Naive thymus-derived CD8-positive, alpha-beta T cell (primary cell): Measurements from ENCODE around the gene PCDHA7. TPM values are rescaled to one million over a fixed set of nuclear protein-coding genes. Genes with fewer than 3 reads are reported as not detected.
A peak's percentile ranks its signal among the peaks of the same experiment; 100 is the strongest.
"Not testable (repeated sequence)": the region's sequence is repeated elsewhere in the genome, so short reads cannot be mapped to it uniquely, and the experiment has no call there.

Source experiments
- ATAC-seq, 2 donors: fragments of 150-1000 bp; cut with Tn5 transposase in 1 of 2; sonication (Bioruptor Pico), chemical (Tn5 transposase) in 1 of 2; 1 replicate in 1 of 2; 2 replicates in 1 of 2; pipeline ENCODE4 v1.10.0; 2021; ENCODE audit warnings: mild to moderate bottlenecking in 2 of 2, moderate library complexity in 2 of 2
- POLR2A ChIA-PET: fragments of 350-600 bp; sonication (Branson Sonifier 250); formaldehyde crosslinking; loops from one replicate; lab custom pipeline; 2021; ENCODE audit warnings: antibody characterized with exemption; lab: Charles Lee
- DNase-seq, 10 donors: peaks; one replicate each; pipeline versions ENCODE4 v3.0.0 to v3.0.0-alpha.2; 2020 to 2022
- H3K27ac Mint-ChIP-seq, 10 donors: one replicate each; pipeline ENCODE4 v1.8.0; 2020 to 2022; ENCODE audit warnings: mild to moderate bottlenecking in 10 of 10, mixed read lengths in 10 of 10, moderate library complexity in 4 of 10, inconsistent platforms in 1 of 10
- H3K27me3 Mint-ChIP-seq, 5 donors: one replicate each; pipeline ENCODE4 v1.8.0; 2021 to 2022; ENCODE audit warnings: mixed read lengths in 5 of 5
- H3K36me3 Mint-ChIP-seq, 3 donors: one replicate each; pipeline ENCODE4 v1.8.0; 2020 to 2022; ENCODE audit warnings: mixed read lengths in 3 of 3, mild to moderate bottlenecking in 2 of 3, inconsistent platforms in 1 of 3
- H3K4me1 Mint-ChIP-seq, 4 donors: one replicate each; pipeline ENCODE4 v1.8.0; 2021 to 2022; ENCODE audit warnings: mixed read lengths in 4 of 4
- H3K4me3 Mint-ChIP-seq, 10 donors: one replicate each; pipeline ENCODE4 v1.8.0; 2020 to 2022; ENCODE audit warnings: mild to moderate bottlenecking in 10 of 10, mixed read lengths in 10 of 10, moderate library complexity in 6 of 10, inconsistent platforms in 1 of 10
- H3K9me3 Mint-ChIP-seq, 9 donors: one replicate each; pipeline ENCODE4 v1.8.0; 2020 to 2022; ENCODE audit warnings: mixed read lengths in 9 of 9, mild to moderate bottlenecking in 3 of 9, inconsistent platforms in 1 of 9, moderate library complexity in 1 of 9
- polyA plus RNA-seq, 3 donors: library from polyadenylated mRNA; unstranded; fragments of 300-500 nt; fragmentation: Illumina TruSeq; gene quantifications; one replicate each; pipeline ENCODE4 v1.2.3, GENCODE V29; 2021
- total RNA-seq, 8 experiments: library from RNA in 2 of 8; stranded (reverse) in 2 of 8; gene quantifications; one replicate each; pipeline ENCODE4 v1.2.3 and lab custom pipeline; 2021 to 2026

The PCDHA7 gene
- total and polyA plus RNA-seq, 5 experiments from 2014 or later, result not detected

- H3K4me1 Mint-ChIP-seq, ATAC-seq, H3K27ac Mint-ChIP-seq, H3K4me3 Mint-ChIP-seq, POLR2A ChIA-PET, DNase-seq: not testable (repeated sequence)
- Mint-ChIP-seq H3K27me3 (peaks cover 38 to 70% (median 51%) of the 10 kb centered on the region in 5 donors), H3K9me3 (peaks cover 16 to 78% (median 35%) of the 10 kb centered on the region in 9 donors), H3K36me3 (peaks cover 21 to 60% (median 28%) of the 10 kb centered on the region in 3 donors)
These were observed 4.3 kb upstream of the PCDHA7 start for GRCh38 chr5:140829511-140830501.

GRCh38 chr5:140834439-140835008, 455 bp downstream of the PCDHA7 start:
- DNase-seq, result not testable (repeated sequence)

GRCh38 chr5:140835622-140836510, 1.8 kb downstream of the PCDHA7 start:
- Mint-ChIP-seq H3K27me3 (peaks cover 31 to 72% (median 44%) of the 10 kb centered on the region in 5 donors), H3K9me3 (peaks cover 0 to 67% (median 31%) of the 10 kb centered on the region in 9 donors), H3K4me3 (no peak overlapping the region), H3K36me3 (peaks cover 17 to 31% (median 23%) of the 10 kb centered on the region in 3 donors), H3K4me1 (no peaks in the 10 kb centered on the region), H3K27ac (no peak overlapping the region)
- DNase-seq (no peak), ATAC-seq (no peak)
- POLR2A ChIA-PET, result no interaction called here

More at GRCh38 chr5:140834439-140835008, 455 bp downstream of the PCDHA7 start:
- H3K4me3 Mint-ChIP-seq, H3K27ac Mint-ChIP-seq, POLR2A ChIA-PET, H3K4me1 Mint-ChIP-seq, ATAC-seq: not testable (repeated sequence)
- Mint-ChIP-seq H3K36me3 (peaks cover 16 to 27% (median 17%) of the 10 kb centered on the region in 3 donors), H3K27me3 (peaks cover 25 to 65% (median 38%) of the 10 kb centered on the region in 5 donors), H3K9me3 (peaks cover 0 to 60% (median 23%) of the 10 kb centered on the region in 9 donors)

- ATAC-seq (no peak), DNase-seq (no peak)
- POLR2A ChIA-PET, result no interaction called here
- Mint-ChIP-seq H3K4me1 (no peaks in the 10 kb centered on the region), H3K36me3 (peaks cover 10 to 22% (median 10%) of the 10 kb centered on the region in 3 donors), H3K9me3 (peaks cover 0 to 49% (median 18%) of the 10 kb centered on the region in 9 donors), H3K27me3 (peaks cover 13 to 38% (median 24%) of the 10 kb centered on the region in 5 donors), H3K4me3 (peak within 1 kb of the TSS in 1 of 10 donors; percentile 2), H3K27ac (peak within 1 kb of the TSS in 1 of 10 donors; percentile 53)
These were observed 7.2 kb downstream of the PCDHA7 start, which contains the start of gene PCDHA8 for GRCh38 chr5:140840978-140841962. TSS of gene PCDHA8 (plus strand) at chr5:140841187. CDS start at chr5:140841322, 135 bp downstream.

- Mint-ChIP-seq H3K36me3 (peaks cover 7 to 28% (median 19%) of the 10 kb centered on the region in 3 donors), H3K27ac (no peak overlapping the region), H3K9me3 (peaks cover 0 to 48% (median 27%) of the 10 kb centered on the region in 9 donors), H3K4me1 (no peaks in the 10 kb centered on the region), H3K27me3 (peaks cover 23 to 42% (median 27%) of the 10 kb centered on the region in 5 donors), H3K4me3 (no peak overlapping the region)
- POLR2A ChIA-PET, result no interaction called here
- no peak for DNase-seq
- ATAC-seq, result no peak
These were observed 9.0 kb downstream of the PCDHA7 start for GRCh38 chr5:140842798-140843733.

GRCh38 chr5:140848139-140849102, 14.4 kb downstream of the PCDHA7 start, which contains the start of gene PCDHA9:
TSS of gene PCDHA9 (plus strand) at chr5:140848382. CDS start at chr5:140848496, 114 bp downstream.
- H3K4me1 Mint-ChIP-seq, POLR2A ChIA-PET: not testable (repeated sequence)

GRCh38 chr5:140849831-140850634, 16.0 kb downstream of the PCDHA7 start:
- Mint-ChIP-seq H3K27ac (peak overlapping the region in 1 of 10 donors; percentile 34), H3K9me3 (peaks cover 0 to 44% (median 13%) of the 10 kb centered on the region in 9 donors), H3K36me3 (peaks cover 5 to 21% (median 6%) of the 10 kb centered on the region in 3 donors), H3K27me3 (peaks cover 7 to 39% (median 28%) of the 10 kb centered on the region in 5 donors)
- H3K4me3 Mint-ChIP-seq, POLR2A ChIA-PET, ATAC-seq, H3K4me1 Mint-ChIP-seq, DNase-seq: not testable (repeated sequence)

More at GRCh38 chr5:140848139-140849102, 14.4 kb downstream of the PCDHA7 start, which contains the start of gene PCDHA9:
- not testable (repeated sequence) for H3K4me3 Mint-ChIP-seq, H3K27ac Mint-ChIP-seq, ATAC-seq, DNase-seq
- Mint-ChIP-seq H3K9me3 (peaks cover 0 to 45% (median 14%) of the 10 kb centered on the region in 9 donors), H3K27me3 (peaks cover 7 to 37% (median 26%) of the 10 kb centered on the region in 5 donors), H3K36me3 (peaks cover 3 to 19% (median 9%) of the 10 kb centered on the region in 3 donors)

GRCh38 chr5:140855772-140856674, 22.0 kb downstream of the PCDHA7 start, which contains the start of gene PCDHA10:
TSS of gene PCDHA10 (plus strand) at chr5:140855897. CDS start at chr5:140856049, 152 bp downstream.
- Mint-ChIP-seq H3K27me3 (peaks cover 4 to 47% (median 21%) of the 10 kb centered on the region in 5 donors), H3K4me3 (no peak within 1 kb of the TSS), H3K9me3 (peaks cover 0 to 46% (median 27%) of the 10 kb centered on the region in 9 donors), H3K4me1 (no peaks in the 10 kb centered on the region), H3K27ac (no peak within 1 kb of the TSS), H3K36me3 (peaks cover 11 to 18% (median 15%) of the 10 kb centered on the region in 3 donors)
- POLR2A ChIA-PET, result no interaction called here
- DNase-seq, result no peak
- no peak for ATAC-seq
